BE2C (cell line): ENCODE measurements around the gene HSD17B2.

Source experiments
- DNase-seq: peaks from one replicate; pipeline ENCODE4 v3.0.0-alpha.2; 2020
- H3K27me3 ChIP-seq: fragments of 250-450 bp; sonication (Bioruptor Pico); 2 replicates; pipeline ENCODE4 v1.5.1; 2020; ENCODE audit warnings: mild to moderate bottlenecking
- H3K36me3 ChIP-seq: fragments of 250-450 bp; sonication (Bioruptor Pico); 2 replicates; pipeline ENCODE4 v1.5.1; 2020; ENCODE audit warnings: mild to moderate bottlenecking
- H3K4me1 ChIP-seq: fragments of 250-450 bp; sonication (Bioruptor Pico); 2 replicates; pipeline ENCODE4 v1.5.1; 2020
- H3K4me3 ChIP-seq: 2 replicates; pipeline ENCODE4 v1.5.1; 2011; ENCODE audit warnings: low read depth, low read length
- H3K9me3 ChIP-seq: fragments of 250-450 bp; sonication (Bioruptor Pico); 2 replicates; pipeline ENCODE4 v1.5.1; 2020
- CTCF ChIP-seq: IDR thresholded peaks from 2 replicates; pipeline ENCODE4 v1.5.1; 2012; ENCODE audit warnings: mild to moderate bottlenecking, low read depth, low read length

The HSD17B2 gene

GRCh38 chr16:82063456-82064082, 28.5 kb downstream of the HSD17B2 start:
- no peak for TF ChIP-seq CTCF
- H3K4me3 ChIP-seq = no peak overlapping the region
- no peaks in the 10 kb centered on the region for H3K9me3 ChIP-seq
- no peaks in the 10 kb centered on the region for H3K27me3 ChIP-seq
- no peak for DNase-seq
- H3K4me1 ChIP-seq = no peaks in the 10 kb centered on the region
- no peaks in the 10 kb centered on the region for H3K36me3 ChIP-seq

- no peak for DNase-seq
- Histone ChIP-seq H3K4me1 (no peaks in the 10 kb centered on the region), H3K27me3 (no peaks in the 10 kb centered on the region), H3K36me3 (no peaks in the 10 kb centered on the region), H3K9me3 (no peaks in the 10 kb centered on the region), H3K4me3 (no peak overlapping the region)
- no peak for TF ChIP-seq CTCF
Measured at GRCh38 chr16:82067042-82067803, 32.2 kb downstream of the HSD17B2 start.

- TF ChIP-seq CTCF = no peak
- Histone ChIP-seq H3K9me3 (no peaks in the 10 kb centered on the region), H3K4me3 (no peak overlapping the region), H3K4me1 (no peaks in the 10 kb centered on the region), H3K27me3 (no peaks in the 10 kb centered on the region), H3K36me3 (no peaks in the 10 kb centered on the region)
- no peak for DNase-seq
Measured at GRCh38 chr16:82067804-82068325, 32.8 kb downstream of the HSD17B2 start.

DNA sequence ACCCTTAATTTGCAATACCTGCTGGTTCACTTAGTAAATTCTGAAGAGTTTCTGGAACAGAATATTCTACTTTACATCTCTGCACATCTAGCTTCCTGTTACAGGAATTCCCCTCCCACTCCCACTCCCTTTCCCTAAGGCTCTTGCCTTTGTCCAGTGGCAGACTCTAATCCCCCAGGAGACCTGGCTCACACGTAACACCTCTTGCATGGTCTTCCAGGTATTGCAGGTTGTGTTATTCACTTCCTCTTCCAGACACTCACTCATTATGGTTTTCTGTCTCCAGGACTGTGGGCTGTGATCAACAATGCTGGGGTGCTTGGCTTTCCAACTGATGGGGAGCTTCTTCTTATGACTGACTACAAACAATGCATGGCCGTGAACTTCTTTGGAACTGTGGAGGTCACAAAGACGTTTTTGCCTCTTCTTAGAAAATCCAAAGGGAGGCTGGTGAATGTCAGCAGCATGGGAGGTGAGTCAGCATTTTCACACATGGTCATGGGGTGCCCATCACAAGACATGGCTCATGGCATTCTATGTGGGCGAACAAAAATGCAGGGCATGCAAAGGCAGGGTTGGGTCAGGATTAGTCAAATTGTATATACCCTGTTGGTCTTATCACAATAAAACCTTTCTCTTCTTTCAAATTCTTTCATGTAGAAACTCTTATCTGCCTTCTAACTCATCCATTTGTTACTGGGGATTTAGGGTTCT, 35.8 kb downstream of the HSD17B2 start:
- Histone ChIP-seq H3K9me3 (no peaks in the 10 kb centered on the region), H3K36me3 (no peaks in the 10 kb centered on the region), H3K27me3 (no peaks in the 10 kb centered on the region), H3K4me3 (no peak overlapping the region), H3K4me1 (no peaks in the 10 kb centered on the region)
- no peak for TF ChIP-seq CTCF
- no peak for DNase-seq

DNA sequence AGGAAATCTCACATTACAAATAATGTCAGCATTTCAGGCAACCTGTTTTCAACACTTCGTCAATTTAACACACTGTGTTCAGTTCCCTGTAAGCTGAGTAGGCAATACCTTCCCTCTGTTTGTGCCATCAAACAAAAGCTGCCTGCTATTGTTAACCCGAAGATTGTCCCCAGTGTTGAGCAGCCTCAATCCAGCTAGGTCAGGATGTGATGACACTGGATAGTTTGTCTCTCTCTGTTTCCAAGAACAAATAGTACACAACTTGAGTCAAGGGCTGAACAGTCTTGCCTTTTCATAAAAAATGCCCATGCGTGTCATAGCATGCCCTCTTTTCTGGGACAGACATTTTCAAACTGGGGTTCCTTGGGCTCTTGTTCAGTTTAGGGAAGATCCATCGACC, 36.4 kb downstream of the HSD17B2 start:
- no peak for TF ChIP-seq CTCF
- Histone ChIP-seq H3K9me3 (no peaks in the 10 kb centered on the region), H3K36me3 (no peaks in the 10 kb centered on the region), H3K4me3 (no peak overlapping the region), H3K27me3 (no peaks in the 10 kb centered on the region), H3K4me1 (no peaks in the 10 kb centered on the region)
- no peak for DNase-seq
